Measurements from ENCODE around the gene IL20. TPM values are rescaled to one million over a fixed set of nuclear protein-coding genes. Genes with fewer than 3 reads are reported as not detected.

The IL20 gene
- polyA plus RNA-seq, 1 donor from 2014 or later = not detected

- no peaks in the 10 kb centered on the region for H3K9me2 ChIP-seq (ENCODE audit: insufficient read depth, low read length)
Measured at GRCh38 chr1:206821493-206821892, 43.9 kb upstream of the IL20 start.

GRCh38 chr1:206823727-206824126 is 41.7 kb upstream of the IL20 start:
- H2AFZ ChIP-seq (ENCODE audit: low read depth, low read length) = no peak overlapping the region
- H3K27ac ChIP-seq (ENCODE audit: low read length) = no peak overlapping the region
- no peak overlapping the region for H3K4me2 ChIP-seq (ENCODE audit: low read length)
- no peak overlapping the region for H3K4me3 ChIP-seq (ENCODE audit: low read length)
- H3K9ac ChIP-seq (ENCODE audit: low read length) = no peak overlapping the region
- H3K27me3 ChIP-seq (ENCODE audit: insufficient read depth, low read depth, low read length) = no peaks in the 10 kb centered on the region
- H3K9me2 ChIP-seq (ENCODE audit: insufficient read depth, low read length) = no peaks in the 10 kb centered on the region
- no peaks in the 10 kb centered on the region for H3F3A ChIP-seq (ENCODE audit: insufficient read depth, low read length, poor library complexity, severe bottlenecking)
- no peaks in the 10 kb centered on the region for H3K9me3 ChIP-seq (ENCODE audit: low read length)
- H3K36me3 ChIP-seq (ENCODE audit: insufficient read depth, low read length) = no peaks in the 10 kb centered on the region
- H4K20me1 ChIP-seq (ENCODE audit: insufficient read depth) = no peaks in the 10 kb centered on the region
- H3K79me2 ChIP-seq (replicated peaks; ENCODE audit: insufficient read depth, low read length) = no peaks in the 10 kb centered on the region
- TF ChIP-seq TAF1 (IDR thresholded peaks at IDR 0.05; ENCODE audit: low read depth) (no peak), EZH2 (IDR thresholded peaks at IDR 0.05; ENCODE audit: borderline replicate concordance, insufficient read depth, low read length, poor library complexity, severe bottlenecking) (no peak), SMC3 (conservative IDR thresholded peaks at IDR 0.05; ENCODE audit: poor library complexity) (no peak), CTCF (IDR thresholded peaks at IDR 0.05; ENCODE audit: poor library complexity, severe bottlenecking) (no peak), REST (IDR thresholded peaks at IDR 0.05; ENCODE audit: borderline replicate concordance) (no peak), EP300 (conservative IDR thresholded peaks at IDR 0.05; ENCODE audit: poor library complexity, severe bottlenecking) (no peak)

More at GRCh38 chr1:206821493-206821892, 43.9 kb upstream of the IL20 start:
- no peaks in the 10 kb centered on the region for H3K27me3 ChIP-seq (ENCODE audit: insufficient read depth, low read depth, low read length)
- no peaks in the 10 kb centered on the region for H3K79me2 ChIP-seq (replicated peaks; ENCODE audit: insufficient read depth, low read length)
- TF ChIP-seq POLR2AphosphoS5 (IDR thresholded peaks at IDR 0.05) (no peak), SMC3 (conservative IDR thresholded peaks at IDR 0.05; ENCODE audit: poor library complexity) (no peak), RAD21 (conservative IDR thresholded peaks at IDR 0.05) (no peak), TAF1 (IDR thresholded peaks at IDR 0.05; ENCODE audit: low read depth) (no peak), REST (IDR thresholded peaks at IDR 0.05; ENCODE audit: borderline replicate concordance) (no peak), CTCF (IDR thresholded peaks at IDR 0.05; ENCODE audit: poor library complexity, severe bottlenecking) (no peak), EP300 (conservative IDR thresholded peaks at IDR 0.05; ENCODE audit: poor library complexity, severe bottlenecking) (no peak), EZH2 (IDR thresholded peaks at IDR 0.05; ENCODE audit: borderline replicate concordance, insufficient read depth, low read length, poor library complexity, severe bottlenecking) (no peak), MXI1 (conservative IDR thresholded peaks at IDR 0.05; ENCODE audit: poor library complexity, severe bottlenecking) (no peak)
- no peaks in the 10 kb centered on the region for H3F3A ChIP-seq (ENCODE audit: insufficient read depth, low read length, poor library complexity, severe bottlenecking)
- no peak overlapping the region for H3K4me3 ChIP-seq (ENCODE audit: low read length)
- H2AFZ ChIP-seq (ENCODE audit: low read depth, low read length) = no peak overlapping the region
- H3K36me3 ChIP-seq (ENCODE audit: insufficient read depth, low read length) = no peaks in the 10 kb centered on the region
- no peak overlapping the region for H3K27ac ChIP-seq (ENCODE audit: low read length)
- no peaks in the 10 kb centered on the region for H3K9me3 ChIP-seq (ENCODE audit: low read length)
- no peak overlapping the region for H3K4me2 ChIP-seq (ENCODE audit: low read length)
- H3K9ac ChIP-seq (ENCODE audit: low read length) = no peak overlapping the region
- no peaks in the 10 kb centered on the region for H4K20me1 ChIP-seq (ENCODE audit: insufficient read depth)
